HG03354 (cell line): ENCODE results near the gene ARMC5.
"Not testable (repeated sequence)": the region's sequence is repeated elsewhere in the genome, so short reads cannot be mapped to it uniquely, and the experiment has no call there.

Source experiments
- ATAC-seq: cut with Tn5 transposase; IDR thresholded peaks from one replicate; pipeline ENCODE4 v1.9.1; 2021; ENCODE audit warnings: mild to moderate bottlenecking; ENCODE audit not compliant: unreplicated experiment, poor library complexity, severe bottlenecking

Gene ARMC5, protein sequence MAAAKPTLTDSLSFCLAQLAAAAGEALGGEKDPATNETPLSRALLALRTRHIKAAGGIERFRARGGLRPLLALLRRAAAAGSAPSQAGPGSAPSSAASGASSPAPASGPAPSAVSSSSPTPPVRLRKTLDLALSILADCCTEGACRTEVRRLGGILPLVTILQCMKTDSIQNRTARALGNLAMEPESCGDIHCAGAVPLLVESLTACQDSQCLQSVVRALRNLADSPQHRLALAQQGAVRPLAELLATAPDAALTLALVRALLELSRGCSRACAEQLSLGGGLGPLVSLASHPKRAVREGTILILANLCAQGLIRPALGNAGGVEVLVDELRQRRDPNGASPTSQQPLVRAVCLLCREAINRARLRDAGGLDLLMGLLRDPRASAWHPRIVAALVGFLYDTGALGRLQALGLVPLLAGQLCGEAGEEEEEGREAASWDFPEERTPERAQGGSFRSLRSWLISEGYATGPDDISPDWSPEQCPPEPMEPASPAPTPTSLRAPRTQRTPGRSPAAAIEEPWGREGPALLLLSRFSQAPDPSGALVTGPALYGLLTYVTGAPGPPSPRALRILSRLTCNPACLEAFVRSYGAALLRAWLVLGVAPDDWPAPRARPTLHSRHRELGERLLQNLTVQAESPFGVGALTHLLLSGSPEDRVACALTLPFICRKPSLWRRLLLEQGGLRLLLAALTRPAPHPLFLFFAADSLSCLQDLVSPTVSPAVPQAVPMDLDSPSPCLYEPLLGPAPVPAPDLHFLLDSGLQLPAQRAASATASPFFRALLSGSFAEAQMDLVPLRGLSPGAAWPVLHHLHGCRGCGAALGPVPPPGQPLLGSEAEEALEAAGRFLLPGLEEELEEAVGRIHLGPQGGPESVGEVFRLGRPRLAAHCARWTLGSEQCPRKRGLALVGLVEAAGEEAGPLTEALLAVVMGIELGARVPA

DNA sequence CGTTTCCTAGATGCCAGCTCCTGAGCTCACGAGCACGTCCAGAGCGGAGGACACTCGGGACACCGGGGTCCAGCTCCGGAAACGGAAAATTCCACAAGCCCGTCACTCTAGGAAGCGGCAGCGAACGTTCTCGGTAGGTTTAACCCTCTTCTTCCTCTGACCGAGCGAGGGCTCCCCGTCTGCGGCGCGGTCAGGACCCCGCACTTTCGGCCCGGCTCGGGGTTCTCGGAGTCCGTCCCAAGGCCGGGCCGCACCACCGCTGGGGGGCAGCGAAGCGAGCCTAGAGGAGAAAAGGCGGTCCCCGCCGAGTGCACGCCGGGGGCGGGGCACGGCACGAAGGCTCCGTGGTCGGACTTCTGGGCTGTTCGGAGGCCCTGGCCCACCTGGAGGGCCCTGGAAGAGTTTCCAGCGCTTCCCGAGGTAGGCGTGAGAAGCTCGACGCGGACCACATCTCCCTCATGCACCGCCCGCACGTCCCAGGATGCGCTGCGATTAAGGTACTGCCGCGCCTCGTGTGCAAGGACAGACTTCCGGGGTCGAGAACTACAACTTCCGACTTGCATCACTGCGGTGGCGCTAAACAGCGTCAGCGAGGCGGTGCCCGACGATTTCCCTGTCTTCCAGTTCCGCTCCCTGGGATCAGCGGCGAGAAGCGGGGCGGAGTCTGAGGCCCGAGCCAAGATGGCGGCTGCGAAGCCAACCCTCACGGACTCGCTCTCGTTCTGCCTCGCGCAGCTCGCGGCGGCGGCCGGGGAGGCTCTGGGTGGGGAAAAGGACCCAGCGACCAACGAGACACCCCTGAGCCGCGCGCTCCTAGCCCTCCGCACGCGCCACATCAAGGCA is at the start of gene ARMC5:
ARMC5 (plus strand) TSS at position 658 of the 843 bp plus-strand sequence; CDS start at position 682, 24 bp downstream.
- ATAC-seq = peak; percentile 75

DNA sequence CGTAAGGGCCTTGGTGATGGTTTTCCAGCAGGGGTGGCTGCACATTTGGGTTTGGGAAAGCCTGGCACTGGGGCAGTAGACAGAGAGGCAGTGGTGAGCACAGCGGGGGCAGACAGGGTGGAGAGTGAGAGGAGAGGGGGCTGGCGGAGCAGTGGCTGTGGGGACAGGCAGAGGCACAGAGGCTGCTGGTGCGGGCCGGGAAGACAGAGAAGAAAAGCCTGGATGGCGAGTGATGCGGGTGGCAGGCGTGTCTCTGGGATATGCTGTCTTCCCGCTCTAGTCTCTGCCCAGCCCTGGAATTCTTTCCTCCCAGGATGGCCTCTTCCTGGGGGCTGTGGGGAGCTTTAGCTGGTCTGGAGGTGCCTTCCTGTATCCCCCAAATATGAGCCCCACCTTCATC is 49.2 kb upstream of the ARMC5 start:
- ATAC-seq = no peak

DNA sequence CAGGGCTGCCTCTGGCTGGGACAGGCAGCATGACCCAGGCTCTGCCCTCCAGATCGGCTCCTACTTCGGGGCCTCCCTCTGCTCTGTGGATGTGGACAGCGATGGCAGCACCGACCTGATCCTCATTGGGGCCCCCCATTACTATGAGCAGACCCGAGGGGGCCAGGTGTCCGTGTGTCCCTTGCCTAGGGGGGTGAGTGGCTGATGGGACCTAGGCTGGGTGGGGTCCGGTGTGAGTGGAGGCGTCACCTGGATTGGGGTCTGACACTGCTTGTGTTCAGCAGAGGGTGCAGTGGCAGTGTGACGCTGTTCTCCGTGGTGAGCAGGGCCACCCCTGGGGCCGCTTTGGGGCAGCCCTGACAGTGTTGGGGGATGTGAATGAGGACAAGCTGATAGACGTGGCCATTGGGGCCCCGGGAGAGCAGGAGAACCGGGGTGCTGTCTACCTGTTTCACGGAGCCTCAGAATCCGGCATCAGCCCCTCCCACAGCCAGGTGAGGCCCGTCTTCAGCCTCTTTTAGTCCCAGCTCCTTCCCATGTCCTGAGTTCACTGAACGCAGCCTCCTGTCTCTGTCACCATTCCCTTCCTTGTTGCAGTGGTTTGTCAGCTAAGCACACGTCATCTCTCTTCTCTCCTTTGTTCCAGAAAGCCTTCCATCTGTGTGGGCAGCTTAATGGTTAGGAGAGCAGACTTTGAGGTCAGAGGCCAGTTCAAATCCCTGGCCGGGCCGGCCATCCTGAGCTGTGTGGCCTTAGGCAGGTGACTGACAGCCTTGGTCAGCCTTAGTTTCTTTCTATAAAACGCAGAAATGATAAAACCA is 48.1 kb upstream of the ARMC5 start:
- no peak for ATAC-seq

DNA sequence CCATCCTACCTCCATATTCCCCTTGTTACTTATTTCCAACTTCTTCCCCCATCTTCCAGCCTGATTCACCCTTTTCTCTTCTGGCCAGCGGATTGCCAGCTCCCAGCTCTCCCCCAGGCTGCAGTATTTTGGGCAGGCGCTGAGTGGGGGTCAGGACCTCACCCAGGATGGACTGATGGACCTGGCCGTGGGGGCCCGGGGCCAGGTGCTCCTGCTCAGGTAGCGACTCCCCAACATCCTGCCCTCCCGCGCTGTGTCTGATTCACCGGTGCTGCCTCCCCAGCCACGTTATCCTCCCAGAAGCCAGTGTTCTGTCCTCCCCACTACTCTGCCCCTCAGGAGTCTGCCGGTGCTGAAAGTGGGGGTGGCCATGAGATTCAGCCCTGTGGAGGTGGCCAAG is 46.6 kb upstream of the ARMC5 start:
- no peak for ATAC-seq

DNA sequence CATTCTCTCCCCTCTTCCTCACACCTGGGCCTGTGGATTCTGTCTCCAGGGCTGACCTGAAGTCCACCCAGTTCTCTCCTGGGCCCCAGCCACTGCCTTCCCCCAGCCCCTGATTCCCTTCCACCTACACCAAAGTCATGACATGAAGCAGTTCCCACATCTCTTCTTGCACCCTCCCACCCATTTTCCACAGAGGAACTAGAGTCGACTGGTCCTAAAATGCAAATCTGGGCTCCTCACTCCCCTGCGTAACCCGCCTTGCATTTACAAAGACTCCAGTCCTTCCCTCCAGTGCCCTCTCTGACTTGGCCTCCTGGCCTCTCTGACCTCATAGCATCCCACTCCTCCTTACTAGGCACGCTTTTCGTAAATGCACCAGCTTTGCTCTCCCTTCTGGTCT is 45.9 kb upstream of the ARMC5 start:
- ATAC-seq = no peak

DNA sequence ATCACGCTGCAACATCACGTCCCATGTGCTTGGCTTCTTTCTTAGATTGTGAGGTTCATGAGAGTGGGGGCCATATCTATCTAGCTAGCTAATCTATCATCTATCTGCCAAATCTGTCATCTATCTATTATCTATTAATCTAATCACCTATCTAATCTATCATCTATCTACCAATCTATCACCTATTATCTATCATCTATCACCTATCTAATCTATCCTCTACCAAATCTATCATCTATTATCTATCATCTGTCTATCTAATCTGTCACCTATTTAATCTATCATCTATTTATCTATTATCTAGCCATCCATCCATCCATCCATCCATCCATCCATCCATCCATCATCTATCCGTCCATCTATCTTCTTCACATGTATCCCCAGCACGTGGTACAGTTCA is 45.4 kb upstream of the ARMC5 start:
- ATAC-seq = no peak

DNA sequence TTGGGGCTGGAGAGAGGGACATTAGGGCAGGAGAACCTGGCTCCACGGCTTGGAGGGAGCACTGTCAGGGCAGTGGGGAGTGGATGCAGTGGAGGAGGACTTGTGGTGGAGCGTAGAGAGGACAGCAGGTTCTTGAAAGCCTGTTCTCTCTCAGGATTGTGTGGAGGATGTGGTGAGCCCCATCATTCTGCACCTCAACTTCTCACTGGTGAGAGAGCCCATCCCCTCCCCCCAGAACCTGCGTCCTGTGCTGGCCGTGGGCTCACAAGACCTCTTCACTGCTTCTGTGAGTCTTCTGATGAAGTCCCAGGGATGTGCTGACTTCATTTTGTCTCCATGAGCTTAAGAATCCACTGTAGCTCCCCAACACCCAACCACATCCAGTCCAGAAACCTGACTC is 44.6 kb upstream of the ARMC5 start:
- ATAC-seq = no peak

DNA sequence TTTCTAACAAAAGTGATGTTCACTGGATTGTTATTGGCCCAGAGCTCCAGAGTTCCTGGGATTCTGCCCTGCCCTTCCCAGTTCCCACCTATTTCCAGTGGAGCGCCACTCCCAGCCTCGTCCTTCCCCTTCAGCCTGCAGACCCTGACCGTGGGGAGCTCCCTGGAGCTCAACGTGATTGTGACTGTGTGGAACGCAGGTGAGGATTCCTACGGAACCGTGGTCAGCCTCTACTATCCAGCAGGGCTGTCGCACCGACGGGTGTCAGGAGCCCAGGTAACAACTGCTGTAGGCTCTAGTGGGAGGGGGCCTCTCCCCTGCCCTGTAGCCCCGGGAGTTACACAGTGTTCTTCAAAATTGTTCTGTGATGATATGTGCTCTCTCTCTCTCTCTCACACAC is 42.9 kb upstream of the ARMC5 start:
- ATAC-seq = no peak

DNA sequence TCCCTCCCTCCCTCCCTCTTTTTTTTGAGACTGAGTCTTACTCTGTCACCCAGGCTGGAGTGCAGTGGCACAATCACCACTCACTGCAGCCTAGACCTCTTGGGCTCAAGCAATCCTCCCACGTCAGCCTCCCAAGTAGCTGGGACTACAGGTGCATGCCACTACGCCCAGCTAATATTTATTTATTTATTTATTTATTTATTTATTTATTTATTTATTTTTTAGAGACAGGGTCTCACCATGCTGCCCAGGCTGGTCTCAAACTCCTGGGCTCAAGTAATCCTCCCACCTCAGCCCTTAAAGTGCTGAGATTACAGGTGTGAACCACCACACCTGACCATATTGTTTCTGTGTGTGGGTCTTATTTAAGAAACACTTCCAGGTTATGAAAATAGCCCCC is 42.3 kb upstream of the ARMC5 start:
- not testable (repeated sequence) for ATAC-seq

DNA sequence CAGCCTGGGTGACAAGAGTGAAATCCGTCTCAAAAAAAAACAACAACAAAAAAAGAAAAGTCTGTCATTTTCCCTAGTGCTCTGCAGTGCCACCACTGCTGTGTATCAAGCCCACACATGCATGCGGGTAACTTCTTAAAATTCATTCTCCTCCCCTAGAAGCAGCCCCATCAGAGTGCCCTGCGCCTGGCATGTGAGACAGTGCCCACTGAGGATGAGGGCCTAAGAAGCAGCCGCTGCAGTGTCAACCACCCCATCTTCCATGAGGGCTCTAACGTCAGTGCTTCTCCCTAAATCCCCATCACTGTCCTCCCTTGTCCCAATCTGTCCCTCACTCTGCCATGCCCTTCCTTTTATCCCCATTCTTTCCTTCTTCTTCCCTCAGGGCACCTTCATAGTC is 41.4 kb upstream of the ARMC5 start:
- ATAC-seq = no peak

DNA sequence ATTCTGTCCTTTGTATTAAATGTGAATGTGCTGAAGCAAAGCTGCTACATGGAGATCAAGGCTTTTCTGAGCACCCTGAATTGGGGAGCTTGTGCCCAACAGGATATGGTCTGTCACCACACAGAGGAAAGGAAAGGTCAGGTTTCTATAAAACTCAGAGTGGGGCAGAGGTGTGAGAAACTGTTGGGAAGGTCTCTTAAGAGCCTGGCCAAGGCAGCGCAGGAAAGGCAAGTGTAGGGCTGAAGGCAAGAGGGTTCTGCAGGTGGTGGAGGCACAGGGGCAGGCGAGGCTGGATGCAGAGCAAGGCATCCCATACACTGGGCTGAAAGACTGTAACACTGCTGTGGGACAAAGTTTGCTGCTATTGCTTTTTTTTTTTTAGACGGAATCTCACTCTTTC is 39.3 kb upstream of the ARMC5 start:
- no peak for ATAC-seq

DNA sequence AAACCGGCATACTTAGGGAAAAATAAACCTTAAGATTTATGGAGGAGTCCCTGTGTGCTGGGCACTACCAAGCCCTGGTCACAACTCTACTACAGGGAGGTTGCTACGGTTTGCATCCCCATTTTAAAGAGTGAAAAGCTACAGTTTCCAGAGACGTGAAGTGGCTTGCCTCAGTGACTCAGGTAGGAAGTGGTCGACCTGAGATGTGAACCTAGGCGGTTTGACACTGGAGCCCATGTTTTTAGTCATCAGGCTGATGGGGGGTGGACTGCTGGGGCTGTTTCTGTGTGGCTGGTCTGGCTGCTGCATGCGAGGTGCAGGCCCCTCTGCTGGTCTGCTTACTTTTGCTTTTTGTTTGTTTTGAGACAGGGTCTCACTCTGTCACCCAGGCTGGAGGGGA is 37.7 kb upstream of the ARMC5 start:
- no peak for ATAC-seq

DNA sequence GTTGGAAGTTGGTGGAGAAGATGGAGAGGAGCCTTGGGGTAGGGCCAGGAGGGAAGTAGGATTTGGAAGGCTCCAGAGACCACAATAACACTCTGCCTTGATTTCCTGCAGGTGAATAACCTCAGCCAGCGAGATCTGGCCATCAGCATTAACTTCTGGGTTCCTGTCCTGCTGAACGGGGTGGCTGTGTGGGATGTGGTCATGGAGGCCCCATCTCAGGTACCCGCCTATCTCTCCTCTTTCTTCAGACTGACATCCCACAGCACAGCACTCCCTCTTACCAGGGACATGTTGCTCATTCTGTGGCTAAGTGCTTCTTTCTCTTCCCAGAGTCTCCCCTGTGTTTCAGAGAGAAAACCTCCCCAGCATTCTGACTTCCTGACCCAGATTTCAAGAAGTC is 36.1 kb upstream of the ARMC5 start:
- no peak for ATAC-seq

DNA sequence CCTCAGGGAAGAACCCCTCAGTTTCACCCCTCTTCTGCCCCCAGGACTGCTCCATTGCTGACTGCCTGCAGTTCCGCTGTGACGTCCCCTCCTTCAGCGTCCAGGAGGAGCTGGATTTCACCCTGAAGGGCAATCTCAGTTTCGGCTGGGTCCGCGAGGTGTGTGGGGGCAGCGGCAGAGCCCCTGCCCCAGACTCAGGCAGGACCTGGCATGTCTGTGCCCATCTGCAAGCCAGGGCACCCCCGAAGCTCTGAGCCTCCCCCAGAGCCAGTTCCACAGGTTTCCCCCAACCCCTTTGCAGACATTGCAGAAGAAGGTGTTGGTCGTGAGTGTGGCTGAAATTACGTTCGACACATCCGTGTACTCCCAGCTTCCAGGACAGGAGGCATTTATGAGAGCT is 35.5 kb upstream of the ARMC5 start:
- no peak for ATAC-seq

DNA sequence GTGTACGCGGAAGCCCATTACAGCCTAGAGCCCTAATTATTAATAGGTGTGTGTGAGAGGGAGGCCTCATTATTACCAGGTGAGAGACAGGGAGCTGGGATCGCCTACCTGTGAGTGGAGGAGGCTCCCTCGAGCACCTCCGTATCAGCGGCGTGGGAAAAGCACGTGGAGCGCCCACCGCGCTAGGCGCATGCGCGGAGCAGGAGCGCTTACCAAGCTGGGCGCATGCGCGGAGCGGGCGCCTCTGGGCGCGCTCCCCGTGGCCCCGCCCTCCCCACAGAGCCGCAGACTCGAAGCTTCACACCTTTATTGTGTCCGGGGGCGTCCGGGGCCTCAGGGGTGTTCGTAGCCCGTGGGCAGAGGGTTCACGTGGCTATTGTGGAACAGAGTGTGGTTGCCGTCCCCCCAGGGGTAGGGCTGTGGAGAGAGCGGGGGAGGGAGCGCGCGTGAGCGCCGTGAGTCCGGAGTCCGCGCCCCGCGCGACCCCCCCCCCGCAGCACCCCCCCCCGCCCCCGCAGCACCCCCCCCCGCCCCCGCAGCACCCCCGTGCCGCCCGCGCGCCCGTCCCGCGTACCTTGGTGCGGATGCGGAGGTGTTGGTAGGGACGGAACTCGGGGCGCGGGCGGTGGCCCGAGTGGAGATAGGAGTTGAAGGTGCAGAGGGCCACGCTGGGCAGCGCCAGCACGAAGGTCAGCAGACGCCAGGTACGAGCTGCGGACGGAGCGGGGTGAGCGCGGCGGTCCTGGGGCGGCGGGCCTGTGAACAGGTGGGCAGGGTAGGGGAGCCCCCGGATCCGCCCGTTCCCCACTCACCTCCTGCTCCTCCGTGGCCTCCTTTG is 31.6 kb upstream of the ARMC5 start:
- ATAC-seq = no peak

DNA sequence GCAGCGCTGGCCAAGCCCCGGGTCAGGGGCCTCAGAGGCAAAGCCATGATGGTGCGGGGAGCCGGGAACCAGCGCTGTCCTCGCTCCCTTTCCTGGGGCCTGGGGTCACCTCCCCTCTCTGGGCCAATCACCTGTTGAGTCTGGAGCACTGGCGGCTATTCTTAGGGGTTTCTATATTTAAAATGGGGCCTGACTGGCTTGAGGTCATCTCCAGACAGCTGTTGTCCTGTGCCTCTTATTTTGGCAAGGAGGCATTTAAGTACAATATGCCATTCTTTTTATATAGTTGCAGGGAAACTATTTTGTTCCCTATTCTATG is 31.1 kb upstream of the ARMC5 start, which contains the start of gene COX6A2:
COX6A2 (minus strand) TSS at position 82 of the 319 bp plus-strand sequence; CDS start at position 47, 35 bp downstream.
- ATAC-seq = no peak

DNA sequence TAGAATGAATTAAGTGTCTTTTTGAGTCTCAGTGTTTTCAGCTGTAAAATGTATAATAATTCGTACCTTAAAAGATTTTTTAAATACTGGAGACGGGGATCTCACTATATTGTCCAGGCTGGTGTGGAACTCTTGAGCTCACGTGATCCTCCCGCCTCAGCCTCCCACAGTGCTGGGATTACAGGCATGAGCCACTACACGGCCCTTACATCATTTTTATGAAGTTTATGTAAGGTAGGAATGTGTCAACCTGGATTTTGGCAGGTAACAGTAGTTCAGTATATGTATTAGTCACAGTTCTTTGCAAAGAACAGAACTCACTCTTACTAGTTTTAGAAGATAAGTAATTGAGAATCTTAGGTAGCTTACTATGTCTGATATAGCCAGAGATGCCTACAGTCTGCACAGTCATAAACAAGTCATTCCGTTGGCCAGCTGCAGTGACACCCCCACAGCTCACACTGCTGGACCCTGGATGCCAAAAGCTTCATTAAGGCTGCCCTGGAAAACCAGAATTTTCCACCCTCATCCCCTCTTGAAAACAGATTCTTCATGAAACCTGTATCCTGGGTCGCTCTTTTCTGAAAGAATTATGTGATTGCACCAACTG is 30.6 kb upstream of the ARMC5 start:
- ATAC-seq = no peak

DNA sequence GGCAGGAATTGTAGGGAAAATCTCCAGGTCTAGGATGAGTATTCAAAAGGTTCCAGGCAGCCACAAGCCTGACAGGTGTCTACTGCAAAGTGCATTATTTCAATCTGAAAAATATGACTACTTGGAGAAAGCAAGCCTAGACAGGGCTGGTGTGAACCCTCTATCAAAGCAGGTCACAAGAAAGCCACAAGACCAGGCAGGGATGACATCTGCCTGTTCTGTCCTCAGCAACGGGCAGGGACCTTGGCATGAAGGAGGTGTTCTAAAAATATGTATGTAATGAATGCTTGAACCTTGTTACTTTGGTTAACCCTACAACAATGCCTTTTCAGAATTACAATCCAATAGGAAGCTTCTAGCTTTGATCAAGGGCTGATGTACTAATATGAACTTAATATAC is 30.0 kb upstream of the ARMC5 start:
- no peak for ATAC-seq
